K562 (cell line): ENCODE measurements around the gene GLTP. TPM values are rescaled to one million over a fixed set of nuclear protein-coding genes. Genes with fewer than 3 reads are reported as not detected.

Experiments used
- CAMTA2 ChIP-seq: fragments of 250-450 bp; sonication (Bioruptor Pico); conservative IDR thresholded peaks from 2 replicates; pipeline ENCODE4 v1.5.1; 2022
- EHMT2 ChIP-seq: fragments of 450-650 bp; IDR thresholded peaks from 2 replicates; pipeline ENCODE4 v1.6.1; 2018; ENCODE audit warnings: antibody characterized with exemption
- FOS ChIP-seq: IDR thresholded peaks from 3 replicates; pipeline ENCODE4 v1.6.1; 2011; ENCODE audit not compliant: insufficient read length; ENCODE audit errors: extremely low read depth
- FOSL1 ChIP-seq: fragments of 200-800 bp; sonication (Bioruptor generic); conservative IDR thresholded peaks from 2 replicates; pipeline ENCODE4 v1.6.1; 2016; ENCODE audit warnings: missing genetic modification characterization, missing compliant biosample characterization
- KAT2B ChIP-seq: IDR thresholded peaks from one replicate; pipeline ENCODE4 v1.6.1; 2012; ENCODE audit warnings: low read depth, mild to moderate bottlenecking, control low read depth, inconsistent platforms, low read length, moderate library complexity
- MAFF ChIP-seq: IDR thresholded peaks from 2 replicates; pipeline ENCODE4 v1.6.1; 2012; ENCODE audit warnings: low read length, improper control_type of control experiment
- MCM5 ChIP-seq: fragments of 450-650 bp; IDR thresholded peaks from 2 replicates; pipeline ENCODE4 v1.6.1; 2016; ENCODE audit warnings: low read depth
- MIER1 ChIP-seq: fragments of 450-650 bp; IDR thresholded peaks from 2 replicates; pipeline ENCODE4 v1.6.1; 2016; ENCODE audit warnings: antibody characterized with exemption, mild to moderate bottlenecking, low read depth
- SMARCB1 ChIP-seq: IDR thresholded peaks from 2 replicates; pipeline ENCODE4 v1.6.1; 2011; ENCODE audit warnings: improper control_type of control experiment, low read depth; ENCODE audit not compliant: insufficient read length
- SP1 ChIP-seq: sonication (generic); formaldehyde crosslinking; IDR thresholded peaks from 2 replicates; pipeline ENCODE4 v1.8.1; 2022; ENCODE audit warnings: mild to moderate bottlenecking, missing genetic modification reagents
- SRSF7 ChIP-seq: fragments of 200-400 bp; formaldehyde crosslinking; optimal IDR thresholded peaks from 2 replicates; pipeline ENCODE3; 2017; ENCODE audit warnings: mild to moderate bottlenecking, low read depth, low read length
- TAF1 ChIP-seq: IDR thresholded peaks from 2 replicates; pipeline ENCODE4 v1.6.1; 2011; ENCODE audit warnings: mild to moderate bottlenecking, low read length, moderate library complexity; ENCODE audit not compliant: insufficient read depth, control insufficient read depth, severe bottlenecking; ENCODE audit errors: extremely low read depth
- U2AF2 ChIP-seq: fragments of 200-400 bp; formaldehyde crosslinking; optimal IDR thresholded peaks from 2 replicates; pipeline ENCODE3; 2017; ENCODE audit warnings: low read depth, mild to moderate bottlenecking, low read length
- ZBTB8A ChIP-seq: fragments of 450-650 bp; IDR thresholded peaks from 2 replicates; pipeline ENCODE4 v1.6.1; 2018; ENCODE audit warnings: mild to moderate bottlenecking, moderate library complexity; ENCODE audit not compliant: partially characterized antibody
- ZFP36 ChIP-seq: fragments of 150-350 bp; IDR thresholded peaks from 2 replicates; pipeline ENCODE4 v1.6.1; 2018; ENCODE audit warnings: low read length, low read depth; ENCODE audit not compliant: partially characterized antibody
- ZNF24 ChIP-seq: fragments of 450-650 bp; IDR thresholded peaks from 2 replicates; pipeline ENCODE4 v1.6.1; 2016
- ZNF316 ChIP-seq: fragments of 450-650 bp; IDR thresholded peaks from 2 replicates; pipeline ENCODE4 v1.6.1; 2016
- ZNF561 ChIP-seq: fragments of 450-650 bp; formaldehyde crosslinking; conservative IDR thresholded peaks from 2 replicates; pipeline ENCODE4 v1.4.0; 2020; ENCODE audit warnings: mild to moderate bottlenecking, moderate library complexity
- ZNF695 ChIP-seq: fragments of 450-650 bp; formaldehyde crosslinking; IDR thresholded peaks from 2 replicates; pipeline ENCODE4 v1.4.0; 2020; ENCODE audit warnings: mild to moderate bottlenecking, moderate library complexity
- polyA plus RNA-seq, 8 experiments: library from polyadenylated mRNA; depleted of rRNA in 4 of 8; stranded (reverse) in 5 of 8; unstranded in 3 of 8; fragments of >200 nt; fragmentation: Nextera tagmentation in 2 of 8; fragmentation: Illumina TruSeq in 1 of 8; extraction: Ambion mirVana in 2 of 8; extraction: Trizol in 1 of 8; gene quantifications; 2 replicates each; pipeline versions ENCODE4 v1.2.1 to v1.2.3, GENCODE V29; 2011 to 2014; ENCODE audit warnings: inconsistent platforms in 1 of 8, missing spikeins in 1 of 8
- total RNA-seq, 7 experiments: library from RNA; depleted of rRNA in 6 of 7; stranded (reverse); fragments of >200 nt in 6 of 7; fragmentation: Illumina TruSeq in 2 of 7; extraction: Trizol in 2 of 7; gene quantifications; 2 replicates each; pipeline versions ENCODE4 v1.2.1 to v1.2.3, GENCODE V29; 2011 to 2021; ENCODE audit warnings: low replicate concordance in 1 of 7
- TF ChIP-seq, protein P1 (sequence below): sonication (generic); formaldehyde crosslinking; IDR thresholded peaks from 2 replicates; pipeline ENCODE4 v1.8.1; 2022; ENCODE audit warnings: missing genetic modification reagents
- TF ChIP-seq, protein P2 (sequence below): fragments of 450-650 bp; IDR thresholded peaks from 2 replicates; pipeline ENCODE4 v1.6.1; 2014; ENCODE audit warnings: low read depth, mild to moderate bottlenecking, moderate library complexity, borderline replicate concordance
- TF ChIP-seq, protein P3 (sequence below): fragments of 250-450 bp; sonication (Bioruptor Pico); IDR thresholded peaks from 2 replicates; pipeline ENCODE4 v1.5.0; 2021; ENCODE audit warnings: mild to moderate bottlenecking, moderate library complexity
- TF ChIP-seq, protein P4 (sequence below): sonication (generic); IDR thresholded peaks from 2 replicates; pipeline ENCODE4 v1.6.1; 2016

Gene GLTP
- total and polyA plus RNA-seq, 9 of the 15 experiments (the other 6 are each of a cell fraction or from before 2014, with no cell fraction given), result 4.4 to 8.3 (median 6.1) TPM

DNA sequence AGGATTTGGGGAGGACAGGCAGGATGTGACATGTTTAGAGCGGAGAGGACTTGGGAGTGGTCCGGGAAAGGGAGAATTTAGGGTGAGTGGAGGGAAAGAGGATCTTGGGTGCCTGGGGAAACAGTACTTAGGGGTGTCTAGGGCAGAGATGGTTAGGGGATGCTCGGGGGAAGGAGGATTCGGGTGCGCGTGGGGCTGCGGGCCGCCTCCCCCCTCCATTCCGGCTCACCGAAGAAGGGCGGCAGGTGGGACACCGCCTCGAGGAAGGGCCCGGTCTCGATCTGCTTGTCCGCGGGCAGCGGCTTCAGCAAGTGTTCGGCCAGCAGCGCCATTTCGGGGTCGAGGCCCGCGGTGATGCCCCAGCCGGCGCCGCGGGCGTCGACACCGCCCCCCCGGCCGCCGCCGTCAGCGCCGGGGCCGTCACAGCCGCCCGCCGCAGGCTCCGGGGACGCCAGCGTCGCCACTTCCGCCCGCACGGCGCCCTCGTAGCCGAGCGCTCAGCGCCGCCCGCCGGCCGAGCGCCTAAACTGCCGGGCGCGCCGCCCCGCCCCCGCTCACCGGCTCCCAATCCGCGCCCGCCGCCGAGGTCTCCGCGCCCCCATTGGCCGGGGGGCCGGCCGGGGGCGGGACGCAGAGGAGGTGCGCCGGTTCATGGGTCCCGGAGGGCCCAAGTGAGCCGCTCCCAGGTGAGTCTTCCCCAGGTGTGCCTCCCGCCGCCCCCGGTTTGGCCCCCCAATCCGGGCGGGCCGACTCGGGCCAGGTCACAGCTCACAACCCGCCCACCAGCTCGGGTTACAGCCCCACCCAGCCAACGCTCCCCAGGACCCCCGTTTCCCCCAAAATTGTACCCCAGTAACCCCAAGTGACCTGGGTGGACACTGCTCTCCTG, at the start of gene GLTP (continued):
- TF ChIP-seq ZNF695 (CRISPR knock-in tag), result no peak
- no peak for TF ChIP-seq U2AF2
- no peak for TF ChIP-seq ZNF561 (CRISPR knock-in tag)
- no peak for TF ChIP-seq ZFP36
- TF ChIP-seq, protein P1, sequence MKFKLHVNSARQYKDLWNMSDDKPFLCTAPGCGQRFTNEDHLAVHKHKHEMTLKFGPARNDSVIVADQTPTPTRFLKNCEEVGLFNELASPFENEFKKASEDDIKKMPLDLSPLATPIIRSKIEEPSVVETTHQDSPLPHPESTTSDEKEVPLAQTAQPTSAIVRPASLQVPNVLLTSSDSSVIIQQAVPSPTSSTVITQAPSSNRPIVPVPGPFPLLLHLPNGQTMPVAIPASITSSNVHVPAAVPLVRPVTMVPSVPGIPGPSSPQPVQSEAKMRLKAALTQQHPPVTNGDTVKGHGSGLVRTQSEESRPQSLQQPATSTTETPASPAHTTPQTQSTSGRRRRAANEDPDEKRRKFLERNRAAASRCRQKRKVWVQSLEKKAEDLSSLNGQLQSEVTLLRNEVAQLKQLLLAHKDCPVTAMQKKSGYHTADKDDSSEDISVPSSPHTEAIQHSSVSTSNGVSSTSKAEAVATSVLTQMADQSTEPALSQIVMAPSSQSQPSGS, result no peak
- TF ChIP-seq FOSL1, result no peak
- no peak for TF ChIP-seq EHMT2
- TF ChIP-seq ZNF316, result no peak
- TF ChIP-seq SP1, result 0 out of 2 replicates have a peak, but pooled peaks have one; percentile 34
- TF ChIP-seq, protein P2, sequence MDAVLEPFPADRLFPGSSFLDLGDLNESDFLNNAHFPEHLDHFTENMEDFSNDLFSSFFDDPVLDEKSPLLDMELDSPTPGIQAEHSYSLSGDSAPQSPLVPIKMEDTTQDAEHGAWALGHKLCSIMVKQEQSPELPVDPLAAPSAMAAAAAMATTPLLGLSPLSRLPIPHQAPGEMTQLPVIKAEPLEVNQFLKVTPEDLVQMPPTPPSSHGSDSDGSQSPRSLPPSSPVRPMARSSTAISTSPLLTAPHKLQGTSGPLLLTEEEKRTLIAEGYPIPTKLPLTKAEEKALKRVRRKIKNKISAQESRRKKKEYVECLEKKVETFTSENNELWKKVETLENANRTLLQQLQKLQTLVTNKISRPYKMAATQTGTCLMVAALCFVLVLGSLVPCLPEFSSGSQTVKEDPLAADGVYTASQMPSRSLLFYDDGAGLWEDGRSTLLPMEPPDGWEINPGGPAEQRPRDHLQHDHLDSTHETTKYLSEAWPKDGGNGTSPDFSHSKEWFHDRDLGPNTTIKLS, result no peak
- no peak for TF ChIP-seq ZNF24
- TF ChIP-seq TAF1, result no peak
- TF ChIP-seq SMARCB1, result no peak
- TF ChIP-seq ZBTB8A, result no peak
- peak; percentile 83 for TF ChIP-seq FOS
- no peak for TF ChIP-seq MCM5
- no peak for TF ChIP-seq SRSF7
- no peak for TF ChIP-seq KAT2B
- TF ChIP-seq, protein P3, sequence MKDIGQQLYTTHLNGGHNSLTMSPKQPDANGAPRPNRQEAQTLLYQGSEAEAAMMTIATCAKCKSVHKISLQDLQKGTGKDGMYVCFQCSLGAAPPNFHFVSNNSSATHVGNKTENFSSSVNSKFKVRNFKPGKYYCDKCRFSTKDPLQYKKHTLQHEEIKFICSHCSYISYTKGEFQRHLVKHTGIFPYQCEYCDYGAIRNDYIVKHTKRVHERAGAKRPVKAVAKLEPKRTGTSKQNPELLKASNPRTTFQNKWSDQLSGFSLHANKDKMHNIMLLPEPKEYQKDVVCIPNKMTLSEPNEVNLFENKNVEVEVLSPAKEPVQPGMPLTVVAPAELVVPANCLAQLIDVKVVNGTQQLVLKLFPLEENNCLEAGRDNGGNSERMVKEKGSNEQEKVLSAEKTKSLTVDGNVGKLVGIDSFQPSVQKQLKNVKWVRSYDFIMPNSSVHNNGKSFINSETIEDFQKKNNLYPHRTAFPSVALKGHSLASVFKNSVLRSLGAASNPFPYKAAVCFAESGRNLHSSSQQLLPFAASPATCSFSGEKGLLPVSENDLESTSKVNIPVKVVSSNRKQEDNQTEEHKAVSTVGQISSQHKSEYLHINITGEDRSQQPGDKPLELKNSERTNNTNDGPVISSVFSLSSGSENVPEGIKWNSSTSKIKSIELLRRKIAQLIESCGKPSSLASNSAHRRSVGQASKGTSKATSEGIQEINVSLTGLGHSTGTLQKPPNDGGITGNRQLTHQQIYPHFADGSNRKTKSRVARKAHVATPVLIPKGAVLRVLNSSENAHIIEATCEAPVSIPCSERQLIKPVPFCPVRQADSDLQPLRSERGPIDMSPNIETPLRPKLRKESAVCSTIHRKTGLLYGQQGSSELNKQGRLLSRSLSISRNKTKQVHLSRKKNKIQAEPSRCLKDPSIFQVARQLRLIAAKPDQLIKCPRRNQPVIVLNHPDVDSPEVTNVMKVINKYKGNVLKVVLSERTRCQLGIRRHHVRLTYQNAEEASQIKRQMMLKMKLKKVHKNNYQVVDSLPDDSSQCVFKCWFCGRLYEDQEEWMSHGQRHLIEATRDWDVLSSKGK (CRISPR knock-in tag), result no peak
- TF ChIP-seq, protein P4, sequence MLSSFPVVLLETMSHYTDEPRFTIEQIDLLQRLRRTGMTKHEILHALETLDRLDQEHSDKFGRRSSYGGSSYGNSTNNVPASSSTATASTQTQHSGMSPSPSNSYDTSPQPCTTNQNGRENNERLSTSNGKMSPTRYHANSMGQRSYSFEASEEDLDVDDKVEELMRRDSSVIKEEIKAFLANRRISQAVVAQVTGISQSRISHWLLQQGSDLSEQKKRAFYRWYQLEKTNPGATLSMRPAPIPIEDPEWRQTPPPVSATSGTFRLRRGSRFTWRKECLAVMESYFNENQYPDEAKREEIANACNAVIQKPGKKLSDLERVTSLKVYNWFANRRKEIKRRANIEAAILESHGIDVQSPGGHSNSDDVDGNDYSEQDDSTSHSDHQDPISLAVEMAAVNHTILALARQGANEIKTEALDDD, result no peak
- TF ChIP-seq MIER1, result no peak
- TF ChIP-seq CAMTA2 (CRISPR knock-in tag), result no peak
- no peak for TF ChIP-seq MAFF
